Stimulated activated CD4-positive, alpha-beta T cell treated with anti-CD3 and anti-CD28 coated beads, Interleukin-15, amount 100 ng/mL, for 1 hour (primary cell): ENCODE results near the gene STEAP3.

Source experiments
- DNase-seq, 2 donors: peaks; one replicate each; pipeline ENCODE4 v3.0.0-alpha.2; 2020; ENCODE audit warnings: low read depth in 1 of 2, low spot score in 1 of 2

STEAP3 gene

GRCh38 chr2:119225105-119225865, 1.7 kb downstream of the STEAP3 start:
- DNase-seq: no peak

GRCh38 chr2:119225926-119226325, 2.3 kb downstream of the STEAP3 start:
- no peak for DNase-seq

- DNase-seq: no peak
Measured at GRCh38 chr2:119227346-119227745, 3.7 kb downstream of the STEAP3 start.

GRCh38 chr2:119228136-119228535, 4.5 kb downstream of the STEAP3 start:
- DNase-seq: no peak

GRCh38 chr2:119228964-119229363, 5.3 kb downstream of the STEAP3 start:
- no peak for DNase-seq

GRCh38 chr2:119229716-119230115, 6.1 kb downstream of the STEAP3 start:
- DNase-seq: no peak

GRCh38 chr2:119230219-119231185, 6.9 kb downstream of the STEAP3 start:
- no peak for DNase-seq

- no peak for DNase-seq
Measured at GRCh38 chr2:119231975-119232665, 8.5 kb downstream of the STEAP3 start.

GRCh38 chr2:119232666-119232993, 9.0 kb downstream of the STEAP3 start:
- no peak for DNase-seq

- no peak for DNase-seq
Measured at GRCh38 chr2:119233326-119234020, 9.8 kb downstream of the STEAP3 start.

- DNase-seq: no peak
Measured at GRCh38 chr2:119234021-119235019, 10.7 kb downstream of the STEAP3 start.

GRCh38 chr2:119236796-119237195, 13.2 kb downstream of the STEAP3 start:
- DNase-seq: no peak

GRCh38 chr2:119240311-119241204, 16.9 kb downstream of the STEAP3 start:
- no peak for DNase-seq

- no peak for DNase-seq
Measured at GRCh38 chr2:119241205-119241532, 17.5 kb downstream of the STEAP3 start.

- no peak for DNase-seq
Measured at GRCh38 chr2:119242276-119243119, 18.9 kb downstream of the STEAP3 start.

GRCh38 chr2:119243621-119244020, 20.0 kb downstream of the STEAP3 start:
- no peak for DNase-seq

GRCh38 chr2:119245076-119245840, 21.6 kb downstream of the STEAP3 start:
- no peak for DNase-seq
